ENCODE data around the gene ANKRD10. TPM values are rescaled to one million over a fixed set of nuclear protein-coding genes. Genes with fewer than 3 reads are reported as not detected.

Gene ANKRD10
- total and polyA plus RNA-seq, 2 of the 8 experiments (the other 6 are each of a cell fraction or from before 2014, with no cell fraction given) = 146 to 218 TPM

GRCh38 chr13:110877737-110878258, 37.1 kb downstream of the ANKRD10 start:
- no peak overlapping the region for H4K91ac ChIP-seq (replicated peaks; ENCODE audit: insufficient read length, low read length)
- H2AFZ ChIP-seq (ENCODE audit: low read length) = no peak overlapping the region
- no peak overlapping the region for H4K5ac ChIP-seq (ENCODE audit: insufficient read length, low read depth, low read length)
- H3K4me2 ChIP-seq (ENCODE audit: insufficient read depth in 1 of 2, low read depth in 2 of 2, low read length in 2 of 2) = no peak overlapping the region
- H2BK5ac ChIP-seq (ENCODE audit: low read depth, low read length) = no peak overlapping the region
- H3K56ac ChIP-seq (replicated peaks; ENCODE audit: insufficient read length, low read depth, low read length) = no peak overlapping the region
- H2BK15ac ChIP-seq (ENCODE audit: low read length) = no peak overlapping the region
- no peak overlapping the region for H3K23ac ChIP-seq (ENCODE audit: insufficient read length)
- no peak overlapping the region for H3K4me3 ChIP-seq (ENCODE audit: extremely low read depth in 1 of 4, insufficient read depth in 2 of 4, low read depth in 3 of 4, low read length in 4 of 4)
- H3K27me3 ChIP-seq (replicated peaks in 1 of 4; ENCODE audit: control insufficient read depth in 3 of 4, extremely low read depth in 1 of 4, insufficient read depth in 3 of 4, low read length in 3 of 4) = 0 out of 7 replicates have a peak, but pooled peaks cover 0 to 3% (median 0%) of the 10 kb centered on the region in 4 experiments
- DNase-seq (ENCODE audit: low read depth in 1 of 2, low spot score in 2 of 2) = no peak
- no peak overlapping the region for H2BK12ac ChIP-seq (ENCODE audit: low read depth, low read length)
- peaks cover 0 to 8% (median 6%) of the 10 kb centered on the region in 4 experiments; a peak in 5 of 7 replicates for H3K4me1 ChIP-seq (replicated peaks in 1 of 4; ENCODE audit: control insufficient read depth in 3 of 4, insufficient read depth in 4 of 4, low read length in 3 of 4)
- H3K9ac ChIP-seq (replicated peaks in 1 of 4; ENCODE audit: extremely low read depth in 1 of 4, low read depth in 3 of 4, low read length in 3 of 4) = no peak overlapping the region
- no peak overlapping the region for H2BK120ac ChIP-seq (replicated peaks; ENCODE audit: low read depth, low read length)
- POLR2A ChIA-PET (ENCODE audit: partially characterized antibody) = interaction anchor here (0.8 to 1.4 kb wide), 2 partner anchors 11 to 165 kb away, joined by 3 read pairs; no protein-coding TSS in a partner anchor
- 95% methylated on average over 4 of the region's 4 CpGs; no CpG with 5 or more reads in 1 of the 2 experiments for WGBS, 2 experiments (ENCODE audit: extremely low coverage in 1 of 2, insufficient coverage in 1 of 2, insufficient read length in 1 of 2, insufficient replicate concordance in 2 of 2, low coverage in 1 of 2, low lambda C conversion rate in 2 of 2, missing lambda C conversion rate in 1 of 2)
- H3K23me2 ChIP-seq (ENCODE audit: low read depth, low read length) = peaks cover 10% of the 10 kb centered on the region
- TF ChIP-seq KDM1A (IDR thresholded peaks at IDR 0.05; ENCODE audit: borderline replicate concordance, low read length) (no peak), CBX8 (IDR thresholded peaks at IDR 0.05; ENCODE audit: borderline replicate concordance, low read depth, low read length) (no peak), SP2 (IDR thresholded peaks at IDR 0.05; ENCODE audit: low read length) (no peak), JUN (IDR thresholded peaks at IDR 0.05; ENCODE audit: low read depth, low read length) (no peak), SRF (IDR thresholded peaks at IDR 0.05; ENCODE audit: low read depth, low read length) (no peak)
- H3K36me3 ChIP-seq (ENCODE audit: control insufficient read depth in 2 of 4, insufficient read depth in 4 of 4, low read length in 3 of 4) = peaks cover 0 to 2% (median 0%) of the 10 kb centered on the region in 4 experiments; a peak in 1 of 8 replicates
- H3K4ac ChIP-seq (replicated peaks; ENCODE audit: insufficient read length, low read depth, low read length) = no peak overlapping the region
- FAIRE-seq = no peak
- no peak overlapping the region for H2AK5ac ChIP-seq (ENCODE audit: low read depth, low read length)
- no peak overlapping the region for H3K18ac ChIP-seq (ENCODE audit: extremely low read depth, low read length)
- H4K8ac ChIP-seq (ENCODE audit: extremely low read depth, insufficient read depth, low read length) = no peak overlapping the region
- peaks cover 0 to 6% of the 10 kb centered on the region in 2 experiments; a peak in 1 of 4 replicates for H3K79me2 ChIP-seq (ENCODE audit: control insufficient read depth in 1 of 2, insufficient read depth in 2 of 2, low read length in 2 of 2)
- H2BK20ac ChIP-seq (ENCODE audit: low read length) = no peak overlapping the region
- H3K27ac ChIP-seq (ENCODE audit: low read depth, low read length) = no peak overlapping the region
- CTCF ChIA-PET (ENCODE audit: partially characterized antibody) = interaction anchor here (3.1 kb wide), 1 partner anchor 47 kb away, joined by 14 read pairs; no protein-coding TSS in a partner anchor
- H3K9me3 ChIP-seq (ENCODE audit: insufficient read depth in 2 of 2, low read depth in 1 of 2, low read length in 1 of 2) = no peaks in the 10 kb centered on the region
- no peaks in the 10 kb centered on the region; the same call in 1 of the 2 replicates for H3K79me1 ChIP-seq (ENCODE audit: low read depth, low read length)
- H4K20me1 ChIP-seq (replicated peaks in 1 of 2; ENCODE audit: control insufficient read depth in 1 of 2, insufficient read depth in 2 of 2, low read length in 2 of 2) = peaks cover 0 to 7% of the 10 kb centered on the region in 2 experiments
- H3K14ac ChIP-seq (ENCODE audit: insufficient read length) = no peak overlapping the region

Data from H1 (cell line).